Nephron (organoid): Measurements from ENCODE around the gene SLC5A12.

Experiments
- H3K27ac Mint-ChIP-seq, 3 experiments: 2 replicates each; pipeline ENCODE4 v1.8.0; 2020; ENCODE audit warnings: mixed read lengths in 3 of 3, mild to moderate bottlenecking in 2 of 3, moderate library complexity in 1 of 3
- H3K27me3 Mint-ChIP-seq: 2 replicates; pipeline ENCODE4 v1.8.0; 2021; ENCODE audit warnings: low read depth, mild to moderate bottlenecking, moderate library complexity, mixed read lengths
- H3K36me3 Mint-ChIP-seq: 2 replicates; pipeline ENCODE4 v1.8.0; 2020; ENCODE audit warnings: low read depth, mixed read lengths
- H3K4me1 Mint-ChIP-seq: 2 replicates; pipeline ENCODE4 v1.8.0; 2020; ENCODE audit warnings: mixed read lengths
- H3K4me3 Mint-ChIP-seq, 3 experiments: 2 replicates each; pipeline ENCODE4 v1.8.0; 2020; ENCODE audit warnings: mild to moderate bottlenecking in 3 of 3, mixed read lengths in 3 of 3, moderate library complexity in 2 of 3
- H3K9me3 Mint-ChIP-seq: 2 replicates; pipeline ENCODE4 v1.8.0; 2020; ENCODE audit warnings: mixed read lengths
- CTCF ChIP-seq, 3 experiments: fragments of 200-600 bp; sonication (generic); IDR thresholded peaks; one replicate each; pipeline ENCODE4 v1.5.0; 2021; ENCODE audit warnings: antibody characterized with exemption in 3 of 3; ENCODE audit not compliant: unreplicated experiment in 3 of 3

SLC5A12 gene

GRCh38 chr11:26717771-26718170 lies 4.1 kb downstream of the SLC5A12 start:
- TF ChIP-seq CTCF (IDR thresholded peaks at IDR 0.05; ENCODE audit: unreplicated experiment in 3 of 3), result no peak
- H3K36me3 Mint-ChIP-seq, result no peaks in the 10 kb centered on the region
- no peak overlapping the region for H3K27ac Mint-ChIP-seq
- H3K4me3 Mint-ChIP-seq, result no peak overlapping the region
- H3K9me3 Mint-ChIP-seq, result no peaks in the 10 kb centered on the region
- H3K27me3 Mint-ChIP-seq, result no peaks in the 10 kb centered on the region
- H3K4me1 Mint-ChIP-seq, result no peaks in the 10 kb centered on the region

- no peaks in the 10 kb centered on the region for H3K9me3 Mint-ChIP-seq
- no peak overlapping the region for H3K27ac Mint-ChIP-seq
- no peaks in the 10 kb centered on the region for H3K36me3 Mint-ChIP-seq
- no peaks in the 10 kb centered on the region for H3K4me1 Mint-ChIP-seq
- TF ChIP-seq CTCF (IDR thresholded peaks at IDR 0.05; ENCODE audit: unreplicated experiment in 3 of 3), result no peak
- no peak overlapping the region for H3K4me3 Mint-ChIP-seq
- H3K27me3 Mint-ChIP-seq, result no peaks in the 10 kb centered on the region
These were observed 6.7 kb downstream of the SLC5A12 start for GRCh38 chr11:26715133-26715532.

- Mint-ChIP-seq H3K36me3 (no peaks in the 10 kb centered on the region), H3K27me3 (no peaks in the 10 kb centered on the region), H3K4me3 (no peak overlapping the region), H3K27ac (no peak overlapping the region), H3K4me1 (no peaks in the 10 kb centered on the region), H3K9me3 (no peaks in the 10 kb centered on the region)
- no peak for TF ChIP-seq CTCF (IDR thresholded peaks at IDR 0.05; ENCODE audit: unreplicated experiment in 3 of 3)
These were observed 9.4 kb downstream of the SLC5A12 start for GRCh38 chr11:26712497-26712896.

- no peak overlapping the region for H3K27ac Mint-ChIP-seq
- H3K9me3 Mint-ChIP-seq, result no peaks in the 10 kb centered on the region
- H3K4me1 Mint-ChIP-seq, result no peaks in the 10 kb centered on the region
- no peaks in the 10 kb centered on the region for H3K36me3 Mint-ChIP-seq
- no peak for TF ChIP-seq CTCF (IDR thresholded peaks at IDR 0.05; ENCODE audit: unreplicated experiment in 3 of 3)
- H3K27me3 Mint-ChIP-seq, result no peaks in the 10 kb centered on the region
- H3K4me3 Mint-ChIP-seq, result no peak overlapping the region
These were observed 11.4 kb downstream of the SLC5A12 start for GRCh38 chr11:26710489-26710888.

GRCh38 chr11:26708736-26709456 lies 13.0 kb downstream of the SLC5A12 start:
- H3K27ac Mint-ChIP-seq, result no peak overlapping the region
- H3K9me3 Mint-ChIP-seq, result no peaks in the 10 kb centered on the region
- no peak for TF ChIP-seq CTCF (IDR thresholded peaks at IDR 0.05; ENCODE audit: unreplicated experiment in 3 of 3)
- H3K4me3 Mint-ChIP-seq, result no peak overlapping the region
- H3K27me3 Mint-ChIP-seq, result no peaks in the 10 kb centered on the region
- peaks cover 5% of the 10 kb centered on the region for H3K4me1 Mint-ChIP-seq
- no peaks in the 10 kb centered on the region for H3K36me3 Mint-ChIP-seq

GRCh38 chr11:26706181-26706580 lies 15.7 kb downstream of the SLC5A12 start:
- no peaks in the 10 kb centered on the region for H3K27me3 Mint-ChIP-seq
- H3K4me1 Mint-ChIP-seq, result peaks cover 23% of the 10 kb centered on the region
- no peak overlapping the region for H3K27ac Mint-ChIP-seq
- H3K4me3 Mint-ChIP-seq, result no peak overlapping the region
- no peak for TF ChIP-seq CTCF (IDR thresholded peaks at IDR 0.05; ENCODE audit: unreplicated experiment in 3 of 3)
- H3K36me3 Mint-ChIP-seq, result no peaks in the 10 kb centered on the region
- no peaks in the 10 kb centered on the region for H3K9me3 Mint-ChIP-seq
